Esophagus squamous epithelium (tissue), 5 donors: Measurements from ENCODE around the gene GABRB1. TPM values are rescaled to one million over a fixed set of nuclear protein-coding genes. Genes with fewer than 3 reads are reported as not detected.

Experiments
- DNase-seq: peaks from one replicate; lab custom pipeline; 2025; lab: John Stamatoyannopoulos, UW
- H3K27ac ChIP-seq, 4 donors: fragments of 200-600 bp; sonication (generic); one replicate each; pipeline ENCODE4 v1.5.1; 2016 to 2019; ENCODE audit warnings: mild to moderate bottlenecking in 1 of 4
- H3K27me3 ChIP-seq, 4 donors: fragments of 200-600 bp; sonication (generic); 1 replicate in 3 of 4; 2 replicates in 1 of 4; pipeline versions ENCODE4 v1.5.1 to v1.6.0; 2017 to 2021; ENCODE audit warnings: antibody characterized with exemption in 1 of 4
- H3K36me3 ChIP-seq, 3 donors: fragments of 200-600 bp; sonication (generic); one replicate each; pipeline ENCODE4 v1.5.1; 2016 to 2019
- H3K4me1 ChIP-seq, 3 donors: fragments of 200-600 bp; sonication (generic); one replicate each; pipeline ENCODE4 v1.5.1; 2017 to 2019
- H3K4me3 ChIP-seq, 4 donors: fragments of 200-600 bp; sonication (generic); 1 replicate in 3 of 4; 2 replicates in 1 of 4; pipeline ENCODE4 v1.5.1; 2016 to 2019; ENCODE audit warnings: mild to moderate bottlenecking in 2 of 4, moderate library complexity in 1 of 4
- H3K9me3 ChIP-seq, 3 donors: fragments of 200-600 bp; sonication (generic); one replicate each; pipeline ENCODE4 v1.5.1; 2016 to 2019
- POLR2A ChIP-seq, 4 donors: fragments of 450-650 bp; IDR thresholded peaks; one replicate each; pipeline ENCODE4 v1.6.1; 2017; ENCODE audit warnings: antibody characterized with exemption in 4 of 4, mild to moderate bottlenecking in 4 of 4, moderate library complexity in 3 of 4
- WGBS, 2 donors: methylation state at CpG; one replicate each; pipeline ENCODE4 v1.1.5; 2018; 5-methylcytosine and 5-hydroxymethylcytosine counted together
- intact Hi-C: fragments of 100-400 bp; cut with DNase I; formaldehyde crosslinking; loops from one replicate; pipeline ENCODE4 v1.15.0; 2022
- total RNA-seq, 4 donors: library from RNA; depleted of rRNA; stranded (reverse); fragments of >200 nt; gene quantifications; one replicate each; pipeline ENCODE4 v1.1.0, GENCODE V29; 2016
- TF ChIP-seq, protein P1 (sequence below), 6 experiments: fragments of 450-650 bp in 4 of 6; fragments of 200-600 bp in 2 of 6; sonication (generic) in 2 of 6; IDR thresholded peaks; one replicate each; pipeline ENCODE4 v1.5.1; 2016 to 2019; ENCODE audit warnings: antibody characterized with exemption in 6 of 6, mild to moderate bottlenecking in 4 of 6, moderate library complexity in 4 of 6
- donor health status: DM: yes; HTN: yes; CAD: no.

Gene GABRB1
- total RNA-seq, 4 donors from 2014 or later: not detected

DNA sequence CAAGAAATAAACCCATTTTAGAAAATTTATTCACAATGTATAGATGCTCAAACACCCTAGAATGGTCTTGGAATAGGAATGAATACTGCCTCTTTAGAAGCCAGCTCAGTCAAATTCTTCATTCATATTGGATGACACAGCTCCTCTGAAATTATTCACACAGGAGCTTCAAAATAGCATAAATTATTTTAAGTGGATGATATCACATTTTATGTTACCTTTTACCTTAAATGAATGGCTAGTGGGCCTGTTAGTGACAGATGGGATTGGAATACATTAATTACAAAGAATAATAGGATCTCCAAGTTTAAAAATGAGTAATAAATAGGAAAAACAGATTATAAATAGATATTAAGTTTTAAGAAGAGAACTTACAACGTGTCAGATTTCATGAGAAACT is 184.4 kb downstream of the GABRB1 start:
- 11 to 13% methylated on average over 1 of the region's 1 CpG for WGBS, 2 donors
- intact Hi-C loops: no loop called here
- Histone ChIP-seq H3K4me3 (no peak overlapping the region), H3K4me1 (no peaks in the 10 kb centered on the region), H3K9me3 (no peaks in the 10 kb centered on the region), H3K36me3 (no peaks in the 10 kb centered on the region), H3K27ac (no peak overlapping the region), H3K27me3 (no peaks in the 10 kb centered on the region)
- no peak for DNase-seq
- TF ChIP-seq POLR2A (IDR thresholded peaks at IDR 0.05): no peak
- TF ChIP-seq, protein P1, sequence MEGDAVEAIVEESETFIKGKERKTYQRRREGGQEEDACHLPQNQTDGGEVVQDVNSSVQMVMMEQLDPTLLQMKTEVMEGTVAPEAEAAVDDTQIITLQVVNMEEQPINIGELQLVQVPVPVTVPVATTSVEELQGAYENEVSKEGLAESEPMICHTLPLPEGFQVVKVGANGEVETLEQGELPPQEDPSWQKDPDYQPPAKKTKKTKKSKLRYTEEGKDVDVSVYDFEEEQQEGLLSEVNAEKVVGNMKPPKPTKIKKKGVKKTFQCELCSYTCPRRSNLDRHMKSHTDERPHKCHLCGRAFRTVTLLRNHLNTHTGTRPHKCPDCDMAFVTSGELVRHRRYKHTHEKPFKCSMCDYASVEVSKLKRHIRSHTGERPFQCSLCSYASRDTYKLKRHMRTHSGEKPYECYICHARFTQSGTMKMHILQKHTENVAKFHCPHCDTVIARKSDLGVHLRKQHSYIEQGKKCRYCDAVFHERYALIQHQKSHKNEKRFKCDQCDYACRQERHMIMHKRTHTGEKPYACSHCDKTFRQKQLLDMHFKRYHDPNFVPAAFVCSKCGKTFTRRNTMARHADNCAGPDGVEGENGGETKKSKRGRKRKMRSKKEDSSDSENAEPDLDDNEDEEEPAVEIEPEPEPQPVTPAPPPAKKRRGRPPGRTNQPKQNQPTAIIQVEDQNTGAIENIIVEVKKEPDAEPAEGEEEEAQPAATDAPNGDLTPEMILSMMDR (IDR thresholded peaks at IDR 0.05): no peak

- Histone ChIP-seq H3K27ac (no peak overlapping the region), H3K9me3 (no peaks in the 10 kb centered on the region), H3K36me3 (no peaks in the 10 kb centered on the region), H3K4me1 (no peaks in the 10 kb centered on the region), H3K27me3 (no peaks in the 10 kb centered on the region), H3K4me3 (no peak overlapping the region)
- no peak for DNase-seq
- 36 to 68% methylated on average over 1 of the region's 1 CpG for WGBS, 2 donors
- intact Hi-C loops: no loop called here
- TF ChIP-seq POLR2A (IDR thresholded peaks at IDR 0.05): no peak
- TF ChIP-seq, protein P1 (IDR thresholded peaks at IDR 0.05): no peak
Observed at GRCh38 chr4:47217291-47217690, 185.9 kb downstream of the GABRB1 start.

GRCh38 chr4:47217884-47218283 is 186.5 kb downstream of the GABRB1 start:
- intact Hi-C loops: no loop called here
- no peak overlapping the region for H3K27ac ChIP-seq
- no peaks in the 10 kb centered on the region for H3K27me3 ChIP-seq
- DNase-seq: no peak
- no peak overlapping the region for H3K4me3 ChIP-seq
- no peaks in the 10 kb centered on the region for H3K9me3 ChIP-seq
- no peaks in the 10 kb centered on the region for H3K4me1 ChIP-seq
- H3K36me3 ChIP-seq: no peaks in the 10 kb centered on the region
- WGBS, 2 donors: 41 to 50% methylated on average over 1 of the region's 1 CpG
- TF ChIP-seq, protein P1 (IDR thresholded peaks at IDR 0.05): no peak
- no peak for TF ChIP-seq POLR2A (IDR thresholded peaks at IDR 0.05)

GRCh38 chr4:47218631-47219030 is 187.3 kb downstream of the GABRB1 start:
- H3K9me3 ChIP-seq: no peaks in the 10 kb centered on the region
- intact Hi-C loops: no loop called here
- no peak for DNase-seq
- H3K4me3 ChIP-seq: no peak overlapping the region
- H3K4me1 ChIP-seq: no peaks in the 10 kb centered on the region
- no peaks in the 10 kb centered on the region for H3K27me3 ChIP-seq
- no peak overlapping the region for H3K27ac ChIP-seq
- 76 to 79% methylated on average over 1 of the region's 1 CpG for WGBS, 2 donors
- H3K36me3 ChIP-seq: no peaks in the 10 kb centered on the region
- TF ChIP-seq, protein P1 (IDR thresholded peaks at IDR 0.05): no peak
- TF ChIP-seq POLR2A (IDR thresholded peaks at IDR 0.05): no peak

- H3K36me3 ChIP-seq: no peaks in the 10 kb centered on the region
- no peak overlapping the region for H3K4me3 ChIP-seq
- H3K9me3 ChIP-seq: no peaks in the 10 kb centered on the region
- WGBS, 2 donors: 33 to 44% methylated on average over 2 of the region's 2 CpGs
- DNase-seq: no peak
- intact Hi-C loops: no loop called here
- H3K4me1 ChIP-seq: no peaks in the 10 kb centered on the region
- no peak overlapping the region for H3K27ac ChIP-seq
- H3K27me3 ChIP-seq: no peaks in the 10 kb centered on the region
- no peak for TF ChIP-seq POLR2A (IDR thresholded peaks at IDR 0.05)
- TF ChIP-seq, protein P1 (IDR thresholded peaks at IDR 0.05): no peak
Observed at GRCh38 chr4:47219586-47219985, 188.2 kb downstream of the GABRB1 start.
